Endodermal cell (in vitro differentiated cells): ENCODE results near the gene TCF25. TPM values are rescaled to one million over a fixed set of nuclear protein-coding genes. Genes with fewer than 3 reads are reported as not detected.

ENCODE experiments used
- DNase-seq: peaks from one replicate; pipeline ENCODE4 v3.0.0-alpha.2; 2017
- H3K27ac ChIP-seq: 2 replicates; pipeline ENCODE4 v1.5.1; 2013; ENCODE audit warnings: mild to moderate bottlenecking, low read depth, low read length, moderate library complexity
- H3K27me3 ChIP-seq: 2 replicates; pipeline ENCODE4 v1.6.1; 2013; ENCODE audit warnings: mild to moderate bottlenecking, low read length, moderate library complexity; ENCODE audit not compliant: insufficient read depth, control insufficient read depth, poor library complexity, severe bottlenecking
- H3K36me3 ChIP-seq: 2 replicates; pipeline ENCODE4 v1.7.0; 2013; ENCODE audit warnings: mild to moderate bottlenecking, low read length, moderate library complexity; ENCODE audit not compliant: control insufficient read depth, insufficient read depth
- H3K4me1 ChIP-seq: one replicate; pipeline ENCODE4 v1.7.0; 2013; ENCODE audit warnings: low read length; ENCODE audit not compliant: control insufficient read depth, insufficient read depth
- H3K4me3 ChIP-seq: 2 replicates; pipeline ENCODE4 v1.5.1; 2013; ENCODE audit warnings: mild to moderate bottlenecking, low read length, moderate library complexity
- H3K9ac ChIP-seq: 2 replicates; pipeline ENCODE4 v1.6.1; 2013; ENCODE audit warnings: mild to moderate bottlenecking, low read length, moderate library complexity; ENCODE audit not compliant: poor library complexity, severe bottlenecking; ENCODE audit errors: extremely low read depth
- H3K9me3 ChIP-seq: 2 replicates; pipeline ENCODE4 v1.6.1; 2013; ENCODE audit warnings: mild to moderate bottlenecking, low read length, moderate library complexity; ENCODE audit not compliant: control insufficient read depth
- H3K27ac Mint-ChIP-seq: 2 replicates; pipeline ENCODE4 v1.8.0; 2020; ENCODE audit warnings: mixed read lengths
- H3K27me3 Mint-ChIP-seq: 2 replicates; pipeline ENCODE4 v1.8.0; 2021; ENCODE audit warnings: mild to moderate bottlenecking, mixed read lengths; ENCODE audit not compliant: insufficient read depth
- H3K36me3 Mint-ChIP-seq: 2 replicates; pipeline ENCODE4 v1.8.0; 2020; ENCODE audit warnings: low read depth, mixed read lengths
- H3K4me1 Mint-ChIP-seq: 2 replicates; pipeline ENCODE4 v1.8.0; 2020; ENCODE audit warnings: mixed read lengths
- H3K4me3 Mint-ChIP-seq: 2 replicates; pipeline ENCODE4 v1.8.0; 2020; ENCODE audit warnings: mild to moderate bottlenecking, moderate library complexity, mixed read lengths
- H3K9me3 Mint-ChIP-seq: 2 replicates; pipeline ENCODE4 v1.8.0; 2020; ENCODE audit warnings: mild to moderate bottlenecking, mixed read lengths
- WGBS, 2 experiments: methylation state at CpG; one replicate each; pipeline versions ENCODE4 v1.1.5 to v1.1.7; 2013; ENCODE audit warnings: missing lambda C conversion rate in 2 of 2, mixed read lengths in 1 of 2; ENCODE audit not compliant: insufficient coverage in 1 of 2, insufficient read length in 1 of 2; 5-methylcytosine and 5-hydroxymethylcytosine counted together
- total RNA-seq, 2 donors: library from RNA; stranded (reverse); fragmentation: NEBNext Ultra II Directional in 1 of 2; extraction: Animal tissue kit (Norgen Biotek cat#: 25700) in 1 of 2; gene quantifications; 2 replicates in 1 of 2; 3 replicates in 1 of 2; pipeline ENCODE4 v1.2.1, GENCODE V29; 2021
- TF ChIP-seq, protein P1 (sequence below): fragments of 200-600 bp; sonication (generic); conservative IDR thresholded peaks from 2 replicates; pipeline ENCODE4 v1.5.0; 2021; ENCODE audit warnings: antibody characterized with exemption, mild to moderate bottlenecking

Gene TCF25
- total RNA-seq, 2 donors from 2014 or later = 172 to 176 TPM

DNA sequence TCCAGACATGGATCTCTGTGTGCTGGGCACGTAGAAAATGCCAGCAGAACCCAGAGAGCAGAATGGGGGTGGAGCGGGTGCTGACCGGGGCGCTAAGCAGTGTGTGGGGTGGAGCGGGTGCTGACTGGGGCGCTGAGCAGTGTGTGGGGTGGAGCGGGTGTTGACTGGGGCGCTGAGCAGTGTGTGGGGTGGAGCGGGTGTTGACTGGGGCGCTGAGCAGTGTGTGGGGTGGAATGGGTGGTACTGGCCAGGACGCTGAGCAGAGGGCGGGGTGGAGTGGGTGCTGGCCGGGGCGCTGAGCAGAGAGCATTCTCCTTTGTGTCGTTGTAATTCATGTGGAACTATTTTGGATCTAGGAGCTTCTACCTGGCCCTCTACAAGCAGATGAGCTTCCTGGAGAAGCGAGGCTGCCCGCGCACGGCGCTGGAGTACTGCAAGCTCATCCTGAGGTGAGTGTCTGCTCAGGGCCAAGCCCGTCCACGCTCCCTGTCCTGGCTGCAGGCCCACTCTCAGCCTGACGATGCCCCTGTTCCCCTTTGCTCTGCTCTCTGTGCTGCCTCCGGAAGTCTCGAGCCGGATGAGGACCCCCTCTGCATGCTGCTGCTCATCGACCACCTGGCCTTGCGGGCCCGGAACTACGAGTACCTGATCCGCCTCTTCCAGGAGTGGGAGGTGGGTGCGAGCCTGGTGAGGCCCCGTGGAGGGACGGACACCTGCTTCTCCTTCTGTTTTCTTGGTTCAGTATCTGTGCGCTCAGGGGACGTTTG, 25.0 kb downstream of the TCF25 start:
- no peaks in the 10 kb centered on the region for H3K4me1 Mint-ChIP-seq
- no peak overlapping the region for H3K27ac Mint-ChIP-seq

DNA sequence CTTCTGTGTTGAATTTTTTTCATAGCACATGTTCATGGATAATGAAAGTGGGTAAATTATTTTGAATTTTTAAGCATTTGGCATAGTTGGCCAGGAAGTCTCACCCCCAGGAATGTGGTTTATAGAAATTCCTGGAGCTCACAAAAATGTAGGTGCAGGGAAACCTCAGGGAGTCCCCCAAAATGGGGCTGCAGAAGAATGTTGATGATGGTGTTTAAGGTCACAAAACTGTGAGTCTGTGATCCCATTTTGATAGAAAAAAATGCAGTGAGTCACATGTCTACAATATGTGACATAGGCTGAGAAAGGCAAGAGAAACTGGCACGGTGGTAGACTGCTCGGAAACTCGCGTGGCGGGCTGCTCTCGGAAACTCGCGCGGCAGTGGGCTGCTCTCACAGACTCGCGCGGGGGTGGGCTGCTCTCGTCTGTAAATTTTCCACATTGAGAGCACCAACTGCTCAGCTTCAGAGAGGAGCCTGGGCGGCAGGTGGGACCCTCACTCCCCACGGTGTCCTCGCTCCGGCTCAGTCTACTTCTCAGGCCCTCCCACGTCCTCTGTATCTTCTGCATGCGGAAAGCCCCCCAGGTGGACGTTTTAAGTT, 26.6 kb downstream of the TCF25 start:
- DNase-seq = no peak
- H3K4me3 Mint-ChIP-seq = no peak overlapping the region
- no peak overlapping the region for H3K4me3 ChIP-seq
- H3K4me1 ChIP-seq = no peaks in the 10 kb centered on the region
- no peak overlapping the region for H3K9ac ChIP-seq
- no peaks in the 10 kb centered on the region for H3K9me3 Mint-ChIP-seq
- H3K36me3 ChIP-seq = peaks cover 67% of the 10 kb centered on the region
- H3K36me3 Mint-ChIP-seq = peaks cover 66% of the 10 kb centered on the region
- WGBS, 2 experiments = 96 to 98% methylated on average over 20 of the region's 20 CpGs
- no peaks in the 10 kb centered on the region for H3K4me1 Mint-ChIP-seq
- H3K27ac ChIP-seq = no peak overlapping the region
- TF ChIP-seq, protein P1, sequence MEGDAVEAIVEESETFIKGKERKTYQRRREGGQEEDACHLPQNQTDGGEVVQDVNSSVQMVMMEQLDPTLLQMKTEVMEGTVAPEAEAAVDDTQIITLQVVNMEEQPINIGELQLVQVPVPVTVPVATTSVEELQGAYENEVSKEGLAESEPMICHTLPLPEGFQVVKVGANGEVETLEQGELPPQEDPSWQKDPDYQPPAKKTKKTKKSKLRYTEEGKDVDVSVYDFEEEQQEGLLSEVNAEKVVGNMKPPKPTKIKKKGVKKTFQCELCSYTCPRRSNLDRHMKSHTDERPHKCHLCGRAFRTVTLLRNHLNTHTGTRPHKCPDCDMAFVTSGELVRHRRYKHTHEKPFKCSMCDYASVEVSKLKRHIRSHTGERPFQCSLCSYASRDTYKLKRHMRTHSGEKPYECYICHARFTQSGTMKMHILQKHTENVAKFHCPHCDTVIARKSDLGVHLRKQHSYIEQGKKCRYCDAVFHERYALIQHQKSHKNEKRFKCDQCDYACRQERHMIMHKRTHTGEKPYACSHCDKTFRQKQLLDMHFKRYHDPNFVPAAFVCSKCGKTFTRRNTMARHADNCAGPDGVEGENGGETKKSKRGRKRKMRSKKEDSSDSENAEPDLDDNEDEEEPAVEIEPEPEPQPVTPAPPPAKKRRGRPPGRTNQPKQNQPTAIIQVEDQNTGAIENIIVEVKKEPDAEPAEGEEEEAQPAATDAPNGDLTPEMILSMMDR = no peak
- no peaks in the 10 kb centered on the region for H3K27me3 ChIP-seq
- H3K27me3 Mint-ChIP-seq = no peaks in the 10 kb centered on the region
- peak overlapping the region; percentile 66 for H3K27ac Mint-ChIP-seq
- H3K9me3 ChIP-seq = no peaks in the 10 kb centered on the region

More for the DNA sequence above, 25.0 kb downstream of the TCF25 start:
- no peak overlapping the region for H3K9ac ChIP-seq
- WGBS, 2 experiments = 95 to 98% methylated on average over 27 to 36 of the region's 36 CpGs
- peaks cover 62% of the 10 kb centered on the region for H3K36me3 ChIP-seq
- no peaks in the 10 kb centered on the region for H3K4me1 ChIP-seq
- Mint-ChIP-seq H3K4me3 (no peak overlapping the region), H3K27me3 (no peaks in the 10 kb centered on the region), H3K9me3 (no peaks in the 10 kb centered on the region), H3K36me3 (peaks cover 66% of the 10 kb centered on the region)
- TF ChIP-seq, protein P1 = no peak
- H3K4me3 ChIP-seq = no peak overlapping the region
- no peaks in the 10 kb centered on the region for H3K9me3 ChIP-seq
- no peak for DNase-seq
- H3K27ac ChIP-seq = no peak overlapping the region
- H3K27me3 ChIP-seq = no peaks in the 10 kb centered on the region

DNA sequence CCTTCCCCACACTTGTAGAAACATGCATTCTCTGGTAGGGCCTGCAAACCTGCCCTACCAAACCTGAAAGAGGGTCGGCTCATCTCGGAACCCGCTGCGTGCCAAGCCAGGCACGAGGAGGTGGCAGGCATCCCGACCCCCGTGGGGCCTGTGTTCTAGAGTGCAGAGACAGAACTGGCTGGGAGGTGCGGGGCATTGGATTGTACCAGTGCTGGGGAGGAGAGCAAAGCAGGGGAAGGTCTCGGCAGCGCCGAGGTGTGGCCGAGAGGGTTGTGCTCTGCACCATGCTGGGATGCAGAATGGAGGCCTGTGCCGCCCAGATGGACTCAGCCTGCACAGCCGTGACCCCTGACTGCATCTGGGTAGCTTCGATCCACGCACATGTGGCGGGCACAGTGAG, 27.5 kb downstream of the TCF25 start:
- Histone ChIP-seq H3K9ac (no peak overlapping the region), H3K27me3 (no peaks in the 10 kb centered on the region), H3K4me1 (no peaks in the 10 kb centered on the region), H3K36me3 (peaks cover 68% of the 10 kb centered on the region), H3K4me3 (no peak overlapping the region), H3K9me3 (no peaks in the 10 kb centered on the region), H3K27ac (no peak overlapping the region)
- H3K4me3 Mint-ChIP-seq = no peak overlapping the region
- no peaks in the 10 kb centered on the region for H3K4me1 Mint-ChIP-seq
- no peak for DNase-seq
- 93 to 94% methylated on average over 14 to 17 of the region's 17 CpGs for WGBS, 2 experiments
- peaks cover 2% of the 10 kb centered on the region for H3K9me3 Mint-ChIP-seq
- peaks cover 66% of the 10 kb centered on the region for H3K36me3 Mint-ChIP-seq
- H3K27me3 Mint-ChIP-seq = no peaks in the 10 kb centered on the region
- H3K27ac Mint-ChIP-seq = no peak overlapping the region
- TF ChIP-seq, protein P1 = no peak
